HG03457 (cell line): ENCODE data around the gene TIAL1.
"Not testable (repeated sequence)": the region's sequence is repeated elsewhere in the genome, so short reads cannot be mapped to it uniquely, and the experiment has no call there.

ENCODE experiments used
- ATAC-seq: cut with Tn5 transposase; IDR thresholded peaks from one replicate; pipeline ENCODE4 v1.9.1; 2021; ENCODE audit warnings: moderate number of reproducible peaks; ENCODE audit not compliant: unreplicated experiment

TIAL1 gene

GRCh38 chr10:119596537-119597404 is at the start of gene TIAL1:
Gene TIAL1, minus strand, starts transcription at chr10:119596964. Its CDS starts 499 bp downstream, at chr10:119596465.
- ATAC-seq = peak; percentile 86

GRCh38 chr10:119644994-119645393 is 48.2 kb upstream of the TIAL1 start:
- ATAC-seq = no peak

DNA sequence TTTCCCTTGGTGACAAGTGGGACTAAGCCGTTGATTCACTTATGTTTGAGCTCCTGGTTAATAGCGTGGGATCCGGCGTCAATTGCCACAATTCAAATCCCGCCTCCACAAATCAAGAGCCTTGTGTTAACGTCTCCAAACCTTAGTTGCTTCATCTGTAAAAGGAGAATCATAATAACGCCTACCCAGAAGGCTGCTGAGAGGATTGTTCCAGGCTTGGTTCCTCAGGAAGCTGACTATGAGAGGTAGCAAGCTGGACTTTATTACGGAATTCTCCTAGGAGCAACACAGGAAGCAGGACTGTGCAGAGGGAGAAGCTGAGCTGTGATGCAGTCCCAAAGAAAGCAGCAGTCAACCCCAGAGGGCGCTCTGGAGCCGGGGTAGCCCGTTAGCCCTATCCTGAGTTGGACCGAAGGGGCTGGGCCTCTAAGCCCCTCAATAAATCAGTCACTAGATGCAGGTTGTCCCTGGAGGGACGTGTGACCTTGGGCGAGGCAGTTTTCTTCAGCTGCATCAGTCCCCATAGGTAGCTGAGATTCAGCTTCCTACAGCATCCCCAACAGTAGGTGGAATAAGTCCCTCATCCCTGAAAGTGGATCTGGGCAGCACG is 47.5 kb upstream of the TIAL1 start:
- no peak for ATAC-seq

- no peak for ATAC-seq
Measured at GRCh38 chr10:119643306-119644204, 46.8 kb upstream of the TIAL1 start.

DNA sequence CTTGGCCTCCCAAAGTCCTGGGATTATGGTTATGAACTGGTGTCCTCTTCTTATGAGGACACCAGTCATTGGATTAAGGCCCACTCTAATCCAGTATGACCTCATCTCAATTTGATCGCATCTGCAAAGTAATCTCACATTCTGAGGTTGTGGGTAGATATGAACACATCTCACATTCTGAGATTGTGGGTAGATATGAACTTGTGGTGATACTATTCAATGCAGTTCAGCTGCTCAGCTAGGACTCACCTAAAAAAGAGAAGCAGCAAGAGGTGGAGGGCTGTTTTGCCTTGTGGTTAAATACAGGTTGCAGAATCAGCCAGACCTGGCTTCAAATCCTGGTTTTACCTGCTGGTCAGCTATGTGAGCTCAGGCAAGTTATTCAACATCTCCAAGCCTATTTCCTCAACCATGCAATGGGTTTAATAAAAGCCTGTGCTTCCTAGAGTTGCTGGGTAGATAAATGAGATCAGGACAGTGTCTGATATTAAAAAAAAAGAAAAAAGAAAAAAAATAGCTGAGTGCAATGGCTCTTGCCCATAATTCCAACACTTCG is 45.9 kb upstream of the TIAL1 start:
- ATAC-seq = no peak

DNA sequence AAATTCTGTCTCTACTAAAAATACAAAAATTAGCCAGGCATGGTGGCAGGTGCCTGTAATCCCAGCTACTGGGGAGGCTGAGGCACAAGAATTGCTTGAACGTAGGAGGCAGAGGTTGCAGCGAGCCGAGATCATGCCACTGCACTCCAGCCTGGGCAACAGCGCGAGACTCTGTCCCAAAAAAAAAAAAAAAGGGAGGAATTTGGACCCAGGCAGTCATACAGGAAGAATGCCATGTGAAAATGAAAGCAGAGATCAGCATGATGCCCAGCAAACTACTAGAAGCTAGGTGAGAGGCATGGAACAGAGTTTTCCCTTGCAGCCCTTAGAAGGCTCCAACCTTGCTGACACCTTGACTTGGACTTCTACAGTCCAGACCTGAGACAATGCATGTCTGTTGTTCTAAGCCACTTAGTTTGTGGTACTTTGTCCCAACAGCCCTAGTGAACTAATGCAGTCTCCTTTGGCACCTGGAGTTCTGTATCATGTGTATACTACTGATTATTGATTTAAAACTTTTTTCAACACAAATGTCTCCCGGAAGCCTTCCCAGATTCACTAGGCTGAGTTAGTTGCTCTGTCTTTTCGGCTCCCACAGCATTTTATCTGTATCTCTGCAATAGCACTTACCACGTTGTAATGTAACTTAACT is 44.2 kb upstream of the TIAL1 start:
- ATAC-seq = no peak

- no peak for ATAC-seq
Measured at GRCh38 chr10:119640384-119640783, 43.6 kb upstream of the TIAL1 start.

DNA sequence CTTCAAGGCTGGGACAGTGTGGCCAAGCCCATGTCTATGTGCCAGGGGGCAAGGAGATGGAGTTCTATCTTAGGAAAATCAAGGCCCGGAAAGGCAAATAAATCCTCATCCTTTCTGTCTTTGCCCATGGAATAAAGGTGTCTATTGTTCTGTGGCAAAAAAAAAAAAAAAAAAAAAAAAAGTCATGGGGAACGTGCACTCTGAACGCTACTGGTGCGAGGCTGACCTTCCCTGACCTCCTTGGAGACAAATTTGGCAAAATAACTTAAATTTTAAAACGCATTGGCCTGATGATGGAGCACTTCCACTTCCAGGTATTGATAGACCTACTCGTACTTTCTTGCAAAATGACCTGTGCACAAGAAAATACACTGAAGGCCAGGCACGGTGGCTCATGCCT is 42.2 kb upstream of the TIAL1 start:
- ATAC-seq = no peak

DNA sequence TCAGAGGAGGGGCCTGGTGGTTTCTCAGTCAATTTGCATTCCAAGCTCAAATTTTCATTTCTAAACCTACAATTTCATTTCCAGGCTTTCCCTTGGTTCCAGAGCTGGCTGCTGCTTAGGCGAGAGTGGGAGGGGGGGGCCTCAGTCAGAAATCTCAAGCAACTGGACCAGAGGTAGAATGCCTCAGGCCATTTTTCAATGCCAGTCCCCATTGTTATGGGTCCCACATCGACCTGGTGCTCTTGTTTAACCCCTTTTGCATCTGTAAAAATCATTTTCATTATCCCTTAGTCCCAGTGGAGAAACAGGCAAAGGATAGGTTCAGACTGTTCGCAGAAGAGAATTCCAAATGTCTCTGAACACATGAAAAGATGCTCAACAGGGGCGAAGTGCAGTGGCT is 40.9 kb upstream of the TIAL1 start:
- no peak for ATAC-seq

DNA sequence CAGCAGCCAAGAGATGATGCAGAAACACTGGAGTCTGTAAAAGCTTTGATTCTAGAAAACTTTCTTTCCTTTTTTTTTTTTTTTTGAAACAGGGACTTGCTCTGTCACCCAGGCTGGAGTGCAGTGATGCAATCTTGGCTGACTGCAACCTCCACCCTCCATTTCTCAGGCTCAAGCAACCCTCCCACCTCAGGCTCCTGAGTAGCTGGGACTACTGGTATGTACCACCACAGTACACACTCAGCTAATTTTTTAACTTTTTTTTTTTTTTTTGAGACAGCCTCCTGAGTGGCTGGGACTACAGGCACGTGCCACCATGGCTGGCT is 37.4 kb upstream of the TIAL1 start:
- ATAC-seq = no peak

DNA sequence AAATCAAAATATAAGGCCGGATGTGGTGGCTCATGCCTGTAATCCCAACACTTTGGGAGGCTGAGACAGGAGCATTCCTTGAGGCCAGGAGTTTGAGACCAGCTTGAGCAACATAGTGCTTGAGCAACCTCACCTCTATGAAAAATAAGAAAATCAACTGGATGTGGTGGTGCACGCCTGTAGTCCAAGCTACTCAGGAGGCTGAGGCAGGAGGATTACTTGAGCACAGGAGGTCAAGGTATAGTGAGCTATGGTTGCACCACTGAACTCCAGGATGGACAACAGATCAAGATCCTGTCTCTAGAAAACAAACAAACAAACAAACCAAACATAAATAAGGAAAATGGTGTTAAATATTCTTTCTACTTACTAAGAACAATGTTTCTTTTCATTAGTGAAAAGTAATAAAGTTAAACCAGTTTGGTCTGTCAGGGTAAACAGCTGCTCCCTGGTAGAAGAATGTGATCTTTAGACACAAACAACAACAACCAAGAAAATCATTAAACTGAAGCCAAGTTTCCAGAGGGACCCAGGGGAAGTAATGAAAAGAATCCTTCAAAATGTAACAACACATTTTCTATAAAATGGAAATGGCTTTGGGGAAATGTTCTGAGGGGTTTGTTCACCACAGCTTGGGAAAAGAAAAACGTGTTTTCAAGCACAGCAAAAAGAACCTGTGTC is 36.9 kb upstream of the TIAL1 start:
- no peak for ATAC-seq

- no peak for ATAC-seq
Measured at GRCh38 chr10:119630300-119630699, 33.5 kb upstream of the TIAL1 start.

GRCh38 chr10:119625570-119626280 is 29.0 kb upstream of the TIAL1 start:
- no peak for ATAC-seq

GRCh38 chr10:119621078-119621384 is 24.3 kb upstream of the TIAL1 start:
- ATAC-seq = no peak

GRCh38 chr10:119620241-119621077 is 23.7 kb upstream of the TIAL1 start:
- no peak for ATAC-seq

DNA sequence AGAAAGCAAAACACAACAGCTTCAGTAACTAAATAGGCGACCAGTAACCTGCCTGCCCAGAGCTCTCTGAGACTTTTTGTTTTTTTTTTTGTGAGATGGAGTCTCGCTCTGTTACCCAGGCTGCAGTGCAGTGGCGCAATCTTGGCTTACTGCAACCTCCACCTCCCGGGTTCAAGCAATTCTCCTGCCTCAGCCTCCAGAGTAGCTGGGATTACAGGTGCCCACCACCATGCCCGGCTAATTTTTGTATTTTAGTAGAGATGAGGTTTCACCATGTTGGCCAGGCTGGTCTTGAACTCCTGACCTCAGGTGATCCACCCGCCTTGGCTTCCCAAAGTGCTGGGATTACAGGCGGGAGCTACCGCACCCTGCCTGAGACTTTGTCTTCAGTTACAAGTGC is 23.0 kb upstream of the TIAL1 start:
- not testable (repeated sequence) for ATAC-seq

DNA sequence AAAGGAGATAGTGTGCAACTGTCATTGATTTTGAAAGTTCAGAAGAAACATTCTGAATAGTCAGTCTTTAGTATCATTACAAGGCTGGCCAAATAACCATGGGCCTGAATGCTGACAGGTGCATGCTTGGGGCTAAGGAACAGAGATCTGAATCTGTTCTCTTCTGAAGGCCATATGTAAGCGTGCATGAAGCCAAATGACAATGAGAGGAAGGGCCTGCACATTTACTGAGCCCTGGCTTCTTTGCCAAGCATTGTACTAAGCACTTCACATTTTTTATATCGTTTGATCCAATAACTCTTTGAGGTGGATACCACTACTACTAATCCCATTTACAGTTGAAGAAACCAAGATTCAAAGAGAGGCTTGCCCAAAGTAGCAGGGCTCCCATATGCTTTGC is 22.5 kb upstream of the TIAL1 start:
- ATAC-seq = no peak

DNA sequence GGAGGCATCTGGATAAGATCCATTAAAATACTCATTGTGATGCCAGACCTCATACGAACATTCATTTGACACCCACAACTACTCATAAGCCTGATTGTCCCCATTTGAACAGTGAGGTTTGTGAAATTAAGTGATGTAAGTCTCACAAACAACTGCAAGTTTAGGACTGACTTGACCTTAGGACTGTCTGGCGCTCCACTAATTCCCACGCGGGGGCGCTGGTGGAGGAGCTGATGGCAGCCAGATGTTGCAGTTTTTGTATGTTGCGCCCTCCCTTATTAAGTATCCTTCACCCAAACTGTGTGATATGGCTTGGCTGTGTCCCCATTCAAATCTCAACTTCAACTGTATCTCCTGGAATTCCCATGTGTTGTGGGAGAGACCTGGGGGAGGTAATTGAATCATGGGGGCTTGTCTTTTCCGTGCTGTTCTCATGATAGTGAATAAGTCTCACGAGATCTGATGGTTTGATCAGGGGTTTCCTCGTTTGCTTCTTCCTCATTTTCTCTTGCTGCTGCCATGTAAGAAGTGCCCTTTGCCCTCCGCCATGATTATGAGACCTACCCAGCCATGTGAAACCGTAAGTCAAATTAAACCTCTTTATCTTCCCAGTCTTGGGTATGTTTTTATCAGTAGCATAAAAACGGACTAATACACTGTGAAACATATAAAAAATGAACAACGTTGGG is 20.3 kb upstream of the TIAL1 start:
- no peak for ATAC-seq
